ENCODE results near the gene TPM2. TPM values are rescaled to one million over a fixed set of nuclear protein-coding genes. Genes with fewer than 3 reads are reported as not detected.

Gene TPM2
- total and polyA plus RNA-seq, 10 of the 15 experiments (the other 5 are each of a cell fraction or from before 2014, with no cell fraction given) = 0.11 to 9.3 (median 1.1) TPM

- CTCF ChIA-PET = interaction anchor here (0.9 to 15.2 kb wide), 6 partner anchors 30 to 87 kb away, joined by 3 to 227 read pairs (median 5); partner anchors contain the start of genes ARHGEF39, CCDC107 and RMRP
- no peak overlapping the region for H3K27ac ChIP-seq (ENCODE audit: control insufficient read depth, insufficient read depth)
Measured at GRCh38 chr9:35690614-35691333, 1.0 kb upstream of the TPM2 start.

GRCh38 chr9:35690294-35690613 is 529 bp upstream of the TPM2 start:
- DNase-seq (ENCODE audit: low read depth, low spot score) (no peak), FAIRE-seq (no peak), ATAC-seq (peak; percentile 54; the same call in 2 of the 3 replicates)
- intact Hi-C loops (cut with micrococcal nuclease; ENCODE audit: unreplicated experiment) = no loop called here
- Histone ChIP-seq H3K27me3 (replicated peaks in 1 of 2; ENCODE audit: control insufficient read depth in 2 of 2, insufficient read depth in 2 of 2, low read length in 1 of 2) (no peaks in the 10 kb centered on the region; a peak in 1 of 4 replicates), H3K4me1 (ENCODE audit: control insufficient read depth, insufficient read depth, low read length) (peaks cover 3% of the 10 kb centered on the region; the same call in 1 of the 2 replicates), H3K9me3 (replicated peaks; ENCODE audit: control insufficient read depth, insufficient read depth, low read length) (no peaks in the 10 kb centered on the region), H3K36me3 (ENCODE audit: control insufficient read depth in 2 of 2, insufficient read depth in 2 of 2, low read length in 1 of 2) (no peaks in the 10 kb centered on the region), H4K20me1 (ENCODE audit: control insufficient read depth, insufficient read depth) (no peaks in the 10 kb centered on the region), H3K79me2 (ENCODE audit: control insufficient read depth, insufficient read depth, low read length) (no peaks in the 10 kb centered on the region; the same call in 1 of the 2 replicates), H3K9ac (ENCODE audit: control insufficient read depth, insufficient read depth, low read length) (peak overlapping the region; percentile 53), H3K4me2 (ENCODE audit: control insufficient read depth, insufficient read depth) (peak overlapping the region; percentile 90), H3K4me3 (peak overlapping the region; percentile 87; the same call in 1 of the 2 replicates), H3K27ac (ENCODE audit: control insufficient read depth, insufficient read depth) (no peak overlapping the region), H2AFZ (ENCODE audit: control insufficient read depth, low read depth, low read length) (peak overlapping the region; percentile 79)
- BruUV-seq (replicated peaks) = no TSS peak
- in situ Hi-C loops (cut with MboI) = no loop called here
- ChIA-PET RAD21 (ENCODE audit: unreplicated experiment) (interaction anchor here (0.6 to 2.0 kb wide), 3 partner anchors 26 to 43 kb away, joined by 3 to 7 read pairs (median 5); partner anchors contain the start of gene CCDC107), SMC1A (ENCODE audit: uncharacterized antibody, unreplicated experiment) (interaction anchor here (1.4 kb wide), 1 partner anchor 38 kb away, joined by 4 read pairs; no protein-coding TSS in a partner anchor), CTCF (interaction anchor here (0.9 to 15.2 kb wide), 6 partner anchors 29 to 86 kb away, joined by 3 to 227 read pairs (median 5); partner anchors contain the start of genes ARHGEF39, CCDC107 and RMRP), POLR2A (interaction anchor here (0.7 to 2.7 kb wide), 6 partner anchors 19 to 74 kb away, joined by 3 to 13 read pairs (median 4); no protein-coding TSS in a partner anchor)
- WGBS (ENCODE audit: insufficient coverage, insufficient replicate concordance, low lambda C conversion rate, missing lambda C conversion rate) = 5% methylated on average over 21 of the region's 21 CpGs
- TF ChIP-seq JUND (IDR thresholded peaks at IDR 0.05; ENCODE audit: low read depth, low read length) = no peak
- no peak for TF ChIP-seq PAX8 (IDR thresholded peaks at IDR 0.05)
- no peak for TF ChIP-seq GATAD2B (conservative IDR thresholded peaks at IDR 0.05; ENCODE audit: low read depth)
- no peak for TF ChIP-seq MYB (IDR thresholded peaks at IDR 0.05; ENCODE audit: borderline replicate concordance, low read depth, low read length)
- no peak for TF ChIP-seq POU2F2 (IDR thresholded peaks at IDR 0.05; ENCODE audit: borderline replicate concordance, low read depth, low read length)
- no peak for TF ChIP-seq ATF2 (IDR thresholded peaks at IDR 0.05; ENCODE audit: low read length)
- TF ChIP-seq WRNIP1 (IDR thresholded peaks at IDR 0.05; ENCODE audit: borderline replicate concordance, low read depth, low read length) = no peak
- TF ChIP-seq REST (IDR thresholded peaks at IDR 0.05; ENCODE audit: low read depth, low read length) = no peak

More at GRCh38 chr9:35690614-35691333, 1.0 kb upstream of the TPM2 start:
- Histone ChIP-seq H3K4me2 (ENCODE audit: control insufficient read depth, insufficient read depth) (peak overlapping the region; percentile 90), H3K9ac (ENCODE audit: control insufficient read depth, insufficient read depth, low read length) (peak overlapping the region; percentile 53), H3K4me1 (ENCODE audit: control insufficient read depth, insufficient read depth, low read length) (peaks cover 3% of the 10 kb centered on the region; the same call in 1 of the 2 replicates), H3K9me3 (replicated peaks; ENCODE audit: control insufficient read depth, insufficient read depth, low read length) (no peaks in the 10 kb centered on the region), H3K4me3 (peak overlapping the region; percentile 87), H2AFZ (ENCODE audit: control insufficient read depth, low read depth, low read length) (peak overlapping the region; percentile 79), H4K20me1 (ENCODE audit: control insufficient read depth, insufficient read depth) (no peaks in the 10 kb centered on the region), H3K27me3 (replicated peaks in 1 of 2; ENCODE audit: control insufficient read depth in 2 of 2, insufficient read depth in 2 of 2, low read length in 1 of 2) (no peaks in the 10 kb centered on the region), H3K36me3 (ENCODE audit: control insufficient read depth in 2 of 2, insufficient read depth in 2 of 2, low read length in 1 of 2) (peaks cover under 1 to 1% of the 10 kb centered on the region in 2 experiments; a peak in 1 of 4 replicates), H3K79me2 (ENCODE audit: control insufficient read depth, insufficient read depth, low read length) (no peaks in the 10 kb centered on the region; the same call in 1 of the 2 replicates)
- intact Hi-C loops (cut with micrococcal nuclease; ENCODE audit: unreplicated experiment) (no loop called here), in situ Hi-C loops (cut with MboI) (no loop called here)
- peak; percentile 47 for ATAC-seq
- POLR2A ChIA-PET = interaction anchor here (0.7 to 2.7 kb wide), 7 partner anchors 19 to 74 kb away, joined by 3 to 13 read pairs (median 4); partner anchors contain the start of genes CREB3 and TLN1
- 1% methylated on average over 28 of the region's 61 CpGs for WGBS (ENCODE audit: insufficient coverage, insufficient replicate concordance, low lambda C conversion rate, missing lambda C conversion rate)
- DNase-seq (ENCODE audit: low read depth, low spot score) = no peak
- no peak for FAIRE-seq
- SMC1A ChIA-PET (ENCODE audit: uncharacterized antibody, unreplicated experiment) = interaction anchor here (0.6 to 1.4 kb wide), 5 partner anchors 29 to 1395 kb away, joined by 3 to 4 read pairs (median 3); no protein-coding TSS in a partner anchor
- RAD21 ChIA-PET (ENCODE audit: unreplicated experiment) = interaction anchor here (0.6 to 2.0 kb wide), 5 partner anchors 21 to 87 kb away, joined by 3 to 7 read pairs (median 4); partner anchors contain the start of gene CCDC107
- TF ChIP-seq SRF (IDR thresholded peaks at IDR 0.05; ENCODE audit: low read depth in 2 of 2, low read length in 2 of 2) (peak in 1 of 2 experiments; percentile 67; a peak in 1 of 4 replicates), RCOR1 (conservative IDR thresholded peaks at IDR 0.05; ENCODE audit: low read depth, low read length) (no peak)
- BruUV-seq (replicated peaks) = no TSS peak
